GM23338 (cell line): Measurements from ENCODE around the gene SIAE. TPM values are rescaled to one million over a fixed set of nuclear protein-coding genes. Genes with fewer than 3 reads are reported as not detected.
A peak's percentile ranks its signal among the peaks of the same experiment; 100 is the strongest.

Experiments used
- ATAC-seq: fragments of 200-7000 bp; cut with Tn5 transposase; 3 replicates; pipeline ENCODE4 v1.9.1; 2020
- DNase-seq: peaks from one replicate; pipeline ENCODE4 v3.0.0-alpha.2; 2015; ENCODE audit warnings: low spot score
- H2AFZ ChIP-seq: fragments of 200-600 bp; sonication (generic); 2 replicates; pipeline ENCODE4 v1.8.0; 2016; ENCODE audit warnings: antibody characterized with exemption, mild to moderate bottlenecking, moderate library complexity
- H3F3A ChIP-seq: fragments of 200-600 bp; sonication (generic); replicated peaks from 2 replicates; pipeline ENCODE4 v1.8.0; 2017; ENCODE audit warnings: antibody characterized with exemption, mixed run types, low read depth
- H3K27ac ChIP-seq: fragments of 200-600 bp; sonication (generic); 2 replicates; pipeline ENCODE4 v1.6.1; 2016; ENCODE audit warnings: low read depth
- H3K27me3 ChIP-seq: fragments of 200-600 bp; sonication (generic); 2 replicates; pipeline ENCODE4 v1.8.0; 2016; ENCODE audit warnings: mild to moderate bottlenecking, mixed run types, moderate library complexity; ENCODE audit not compliant: insufficient read depth
- H3K36me3 ChIP-seq: fragments of 200-600 bp; sonication (generic); 2 replicates; pipeline ENCODE4 v1.8.0; 2016; ENCODE audit warnings: mild to moderate bottlenecking; ENCODE audit not compliant: insufficient read depth
- H3K4me1 ChIP-seq: fragments of 200-600 bp; sonication (generic); 2 replicates; pipeline ENCODE4 v1.8.0; 2016; ENCODE audit warnings: mild to moderate bottlenecking, moderate library complexity; ENCODE audit not compliant: insufficient read depth
- H3K4me2 ChIP-seq: fragments of 200-600 bp; sonication (generic); 2 replicates; pipeline ENCODE4 v1.7.1; 2017; ENCODE audit warnings: mixed run types
- H3K4me3 ChIP-seq: fragments of 200-600 bp; sonication (generic); 2 replicates; pipeline ENCODE4 v1.6.1; 2016; ENCODE audit warnings: mixed run types
- H3K79me2 ChIP-seq: fragments of 200-600 bp; sonication (generic); replicated peaks from 2 replicates; pipeline ENCODE4 v1.8.0; 2017; ENCODE audit warnings: mild to moderate bottlenecking; ENCODE audit not compliant: insufficient read depth
- H3K9me2 ChIP-seq: fragments of 200-600 bp; sonication (generic); 2 replicates; pipeline ENCODE4 v1.8.0; 2017; ENCODE audit not compliant: insufficient read depth
- H4K20me1 ChIP-seq: fragments of 200-600 bp; sonication (generic); replicated peaks from 2 replicates; pipeline ENCODE4 v1.8.0; 2017; ENCODE audit warnings: mild to moderate bottlenecking; ENCODE audit not compliant: insufficient read depth
- H3K27ac Mint-ChIP-seq: 2 replicates; pipeline ENCODE4 v1.8.0; 2020; ENCODE audit warnings: inconsistent platforms, mild to moderate bottlenecking, moderate library complexity, mixed read lengths
- H3K27me3 Mint-ChIP-seq: 3 replicates; pipeline ENCODE4 v1.8.0; 2022; ENCODE audit warnings: low read depth, mild to moderate bottlenecking, moderate library complexity, mixed read lengths, inconsistent platforms; ENCODE audit not compliant: insufficient read depth, poor library complexity
- H3K36me3 Mint-ChIP-seq: 3 replicates; pipeline ENCODE4 v1.8.0; 2021; ENCODE audit warnings: low read depth, mild to moderate bottlenecking, inconsistent platforms, moderate library complexity, mixed read lengths
- H3K4me1 Mint-ChIP-seq: 3 replicates; pipeline ENCODE4 v1.8.0; 2020; ENCODE audit warnings: mild to moderate bottlenecking, inconsistent platforms, mixed read lengths
- H3K4me3 Mint-ChIP-seq: 3 replicates; pipeline ENCODE4 v1.8.0; 2021; ENCODE audit warnings: moderate library complexity, mild to moderate bottlenecking, inconsistent platforms, mixed read lengths
- H3K9me3 Mint-ChIP-seq: 3 replicates; pipeline ENCODE4 v1.8.0; 2020; ENCODE audit warnings: moderate library complexity, mild to moderate bottlenecking, inconsistent platforms, mixed read lengths
- CREB1 ChIP-seq: fragments of 250-450 bp; sonication (Bioruptor Pico); IDR thresholded peaks from 2 replicates; pipeline ENCODE4 v1.5.0; 2020; ENCODE audit warnings: low read depth, mild to moderate bottlenecking, moderate library complexity
- EZH2 ChIP-seq: fragments of 200-600 bp; sonication (generic); IDR thresholded peaks from one replicate; pipeline ENCODE4 v1.8.0; 2017; ENCODE audit warnings: antibody characterized with exemption, mild to moderate bottlenecking, low read depth; ENCODE audit not compliant: unreplicated experiment
- EZH2phosphoT487 ChIP-seq: fragments of 200-600 bp; sonication (generic); IDR thresholded peaks from one replicate; pipeline ENCODE4 v1.8.1; 2018; ENCODE audit warnings: antibody characterized with exemption; ENCODE audit not compliant: unreplicated experiment
- JUNB ChIP-seq: IDR thresholded peaks from one replicate; pipeline ENCODE4 v1.6.1; 2016; ENCODE audit warnings: antibody characterized with exemption; ENCODE audit not compliant: unreplicated experiment
- NANOG ChIP-seq: IDR thresholded peaks from 2 replicates; pipeline ENCODE4 v1.6.1; 2016; ENCODE audit warnings: antibody characterized with exemption, borderline replicate concordance
- STAT1 ChIP-seq: IDR thresholded peaks from one replicate; pipeline ENCODE4 v1.6.1; 2016; ENCODE audit warnings: antibody characterized with exemption; ENCODE audit not compliant: unreplicated experiment
- ZNF114 ChIP-seq: fragments of 250-450 bp; sonication (Bioruptor Pico); IDR thresholded peaks from 2 replicates; pipeline ENCODE4 v1.5.0; 2020; ENCODE audit warnings: mild to moderate bottlenecking, moderate library complexity
- ZNF331 ChIP-seq: fragments of 250-450 bp; sonication (Bioruptor Pico); IDR thresholded peaks from 2 replicates; pipeline ENCODE4 v1.5.0; 2020; ENCODE audit warnings: low read depth, mild to moderate bottlenecking, moderate library complexity
- polyA plus RNA-seq: library from polyadenylated mRNA; unstranded; fragments of >200 nt; fragmentation: Nextera tagmentation; extraction: Ambion mirVana; gene quantifications from 2 replicates; pipeline ENCODE4 v1.2.1, GENCODE V29; 2016
- total RNA-seq: library from RNA; depleted of rRNA; stranded (reverse); fragments of >200 nt; shearing (Covaris generic); gene quantifications from 2 replicates; pipeline ENCODE4 v1.2.3, GENCODE V29; 2014
- TF ChIP-seq, protein P1 (sequence below): IDR thresholded peaks from 2 replicates; pipeline ENCODE4 v1.6.1; 2016; ENCODE audit warnings: antibody characterized with exemption
- TF ChIP-seq, protein P2 (sequence below): IDR thresholded peaks from one replicate; pipeline ENCODE4 v1.6.1; 2018; ENCODE audit warnings: antibody characterized with exemption; ENCODE audit not compliant: unreplicated experiment
- TF ChIP-seq, protein P3 (sequence below), 2 experiments: fragments of 200-600 bp in 1 of 2; sonication (generic) in 1 of 2; conservative IDR thresholded peaks; 2 replicates each; pipeline versions ENCODE4 v1.5.1 to v1.6.1; 2016 to 2017; ENCODE audit warnings: antibody characterized with exemption in 2 of 2, low read depth in 2 of 2, mild to moderate bottlenecking in 2 of 2, moderate library complexity in 1 of 2

The SIAE gene
- total and polyA plus RNA-seq, 2 experiments from 2014 or later = 1.1 to 1.7 TPM

DNA sequence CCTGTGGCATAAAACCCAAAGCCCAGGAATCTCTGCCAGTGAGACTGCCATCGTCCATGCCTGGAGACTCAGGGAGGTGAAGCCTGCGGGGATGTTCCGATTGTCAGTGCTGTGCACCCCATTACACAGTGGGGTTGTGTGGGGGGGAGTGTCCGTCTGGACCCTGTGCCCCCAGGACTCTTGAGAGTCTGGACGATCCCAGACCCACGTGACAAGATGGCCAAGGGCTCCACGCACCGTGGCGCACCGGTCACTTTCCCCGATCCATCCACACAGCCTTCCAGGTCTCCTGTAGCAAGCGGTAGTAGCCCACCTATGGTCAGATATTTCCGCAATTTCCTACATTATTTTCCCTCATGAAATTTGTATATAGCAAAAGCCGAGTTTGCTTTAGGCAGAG is 45.3 kb upstream of the SIAE start:
- Histone ChIP-seq H3K36me3 (no peaks in the 10 kb centered on the region), H3K4me1 (peaks cover 14% of the 10 kb centered on the region; the same call in 1 of the 2 replicates), H3K4me3 (peak overlapping the region; percentile 76), H3K4me2 (peak overlapping the region; percentile 88), H3K79me2 (no peaks in the 10 kb centered on the region), H2AFZ (no peak overlapping the region), H3K27me3 (peaks cover 99% of the 10 kb centered on the region), H3K9me2 (no peaks in the 10 kb centered on the region), H3K27ac (no peak overlapping the region), H4K20me1 (no peaks in the 10 kb centered on the region; the same call in none of the 2 replicates), H3F3A (no peaks in the 10 kb centered on the region)
- Mint-ChIP-seq H3K36me3 (no peaks in the 10 kb centered on the region), H3K27me3 (peaks cover 78% of the 10 kb centered on the region), H3K9me3 (no peaks in the 10 kb centered on the region), H3K27ac (no peak overlapping the region), H3K4me3 (peak overlapping the region; percentile 85), H3K4me1 (peaks cover 40% of the 10 kb centered on the region)
- peak; percentile 8; the same call in 1 of the 3 replicates for ATAC-seq
- TF ChIP-seq EZH2 (peak; percentile 1), ZNF331 (CRISPR knock-in tag) (no peak)
- DNase-seq = no peak

DNA sequence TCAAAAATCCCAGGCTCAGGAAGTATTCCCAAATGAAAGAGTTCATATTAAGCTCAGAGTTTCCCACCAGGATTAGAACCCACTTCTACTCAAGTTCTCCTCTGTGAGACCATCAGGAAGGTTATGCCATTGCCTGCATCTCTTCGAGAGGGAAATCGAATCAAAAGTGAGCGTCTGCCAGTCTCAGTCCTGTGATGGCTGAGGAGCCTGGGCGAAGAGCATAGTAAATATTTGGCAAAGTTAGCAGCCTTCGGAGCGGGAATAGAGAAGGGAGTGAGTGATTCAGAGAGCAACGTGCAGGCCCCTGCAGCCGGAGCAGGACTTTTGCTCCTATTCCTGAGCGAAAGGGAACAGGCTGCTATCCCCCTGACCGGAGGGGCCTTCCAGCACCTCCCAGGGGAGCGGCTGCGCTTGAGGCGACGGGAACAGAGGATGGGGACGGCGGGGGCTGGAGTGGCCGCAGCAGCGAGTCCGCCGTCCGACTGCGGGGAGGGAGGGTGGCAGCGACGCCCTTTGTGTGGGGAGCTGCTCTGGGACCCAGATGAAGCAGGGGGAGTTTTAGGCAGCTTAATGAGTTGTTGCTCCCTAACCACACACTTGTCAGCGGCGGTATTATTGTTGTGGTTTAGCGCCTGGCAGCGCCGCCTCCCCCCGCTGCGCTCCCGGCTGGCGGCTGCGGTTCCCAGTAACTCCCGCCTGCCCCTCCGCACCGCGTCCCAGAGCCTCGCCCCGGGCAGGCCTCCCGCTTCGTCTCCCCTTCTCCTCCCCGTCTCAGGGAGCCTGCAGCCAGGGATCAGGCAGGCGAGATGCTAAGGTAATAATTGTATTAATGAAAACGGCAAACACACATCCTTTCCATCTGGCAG is 44.5 kb upstream of the SIAE start:
- H3K9me3 Mint-ChIP-seq = no peaks in the 10 kb centered on the region
- peaks cover 93% of the 10 kb centered on the region for H3K27me3 ChIP-seq
- peak overlapping the region; percentile 76 for H3K4me3 ChIP-seq
- peak overlapping the region; percentile 95 for H2AFZ ChIP-seq
- H3K4me1 ChIP-seq = peaks cover 14% of the 10 kb centered on the region; the same call in 1 of the 2 replicates
- H4K20me1 ChIP-seq = no peaks in the 10 kb centered on the region; the same call in none of the 2 replicates
- DNase-seq (peak; percentile 66), ATAC-seq (peak; percentile 86)
- H3K4me3 Mint-ChIP-seq = peak overlapping the region; percentile 85
- H3F3A ChIP-seq = no peaks in the 10 kb centered on the region
- H3K9me2 ChIP-seq = no peaks in the 10 kb centered on the region
- H3K36me3 Mint-ChIP-seq = no peaks in the 10 kb centered on the region
- no peak for TF ChIP-seq NANOG
- TF ChIP-seq EZH2 = peak; percentile 81
- H3K4me2 ChIP-seq = peak overlapping the region; percentile 88
- no peaks in the 10 kb centered on the region for H3K36me3 ChIP-seq
- no peak overlapping the region for H3K27ac Mint-ChIP-seq
- H3K27me3 Mint-ChIP-seq = peaks cover 72% of the 10 kb centered on the region
- H3K4me1 Mint-ChIP-seq = peaks cover 40% of the 10 kb centered on the region
- H3K79me2 ChIP-seq = no peaks in the 10 kb centered on the region
- no peak overlapping the region for H3K27ac ChIP-seq

DNA sequence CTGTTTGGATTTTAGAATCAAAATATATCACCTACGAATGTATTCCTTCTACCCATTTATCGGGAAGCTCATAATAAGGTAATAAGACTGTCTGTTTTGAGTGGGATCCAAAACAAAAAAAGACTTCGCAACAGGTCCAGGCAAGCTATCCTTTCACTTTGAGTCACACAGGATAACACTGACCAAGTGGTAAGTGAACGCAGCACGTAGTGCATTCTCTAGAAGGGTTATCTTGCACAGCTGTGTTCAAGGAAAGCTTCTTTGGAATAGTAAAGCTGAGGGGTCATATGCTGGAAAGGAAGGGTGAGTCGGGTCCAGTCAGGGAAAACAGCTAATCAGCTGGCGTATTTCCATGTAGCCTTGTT is 43.9 kb upstream of the SIAE start:
- Mint-ChIP-seq H3K9me3 (no peaks in the 10 kb centered on the region), H3K27ac (no peak overlapping the region), H3K36me3 (no peaks in the 10 kb centered on the region), H3K4me3 (peak overlapping the region; percentile 85), H3K4me1 (peaks cover 34% of the 10 kb centered on the region), H3K27me3 (peaks cover 66% of the 10 kb centered on the region)
- H3K4me3 ChIP-seq = peak overlapping the region; percentile 76
- no peaks in the 10 kb centered on the region for H3K36me3 ChIP-seq
- H2AFZ ChIP-seq = peak overlapping the region; percentile 95; the same call in 1 of the 2 replicates
- H4K20me1 ChIP-seq = no peaks in the 10 kb centered on the region; the same call in none of the 2 replicates
- DNase-seq (no peak), ATAC-seq (no peak)
- H3K9me2 ChIP-seq = no peaks in the 10 kb centered on the region
- no peak overlapping the region for H3K27ac ChIP-seq
- H3K4me2 ChIP-seq = peak overlapping the region; percentile 88
- H3K4me1 ChIP-seq = peaks cover 14% of the 10 kb centered on the region; the same call in 1 of the 2 replicates
- H3K79me2 ChIP-seq = no peaks in the 10 kb centered on the region
- no peaks in the 10 kb centered on the region for H3F3A ChIP-seq
- peaks cover 88% of the 10 kb centered on the region for H3K27me3 ChIP-seq
- TF ChIP-seq, protein P1, sequence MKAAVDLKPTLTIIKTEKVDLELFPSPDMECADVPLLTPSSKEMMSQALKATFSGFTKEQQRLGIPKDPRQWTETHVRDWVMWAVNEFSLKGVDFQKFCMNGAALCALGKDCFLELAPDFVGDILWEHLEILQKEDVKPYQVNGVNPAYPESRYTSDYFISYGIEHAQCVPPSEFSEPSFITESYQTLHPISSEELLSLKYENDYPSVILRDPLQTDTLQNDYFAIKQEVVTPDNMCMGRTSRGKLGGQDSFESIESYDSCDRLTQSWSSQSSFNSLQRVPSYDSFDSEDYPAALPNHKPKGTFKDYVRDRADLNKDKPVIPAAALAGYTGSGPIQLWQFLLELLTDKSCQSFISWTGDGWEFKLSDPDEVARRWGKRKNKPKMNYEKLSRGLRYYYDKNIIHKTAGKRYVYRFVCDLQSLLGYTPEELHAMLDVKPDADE = no peak
- TF ChIP-seq EZH2phosphoT487 (no peak), NANOG (no peak), EZH2 (no peak), ZNF331 (CRISPR knock-in tag) (no peak), CREB1 (CRISPR knock-in tag) (no peak), ZNF114 (CRISPR knock-in tag) (no peak), JUNB (no peak), STAT1 (no peak)
- TF ChIP-seq, protein P2, sequence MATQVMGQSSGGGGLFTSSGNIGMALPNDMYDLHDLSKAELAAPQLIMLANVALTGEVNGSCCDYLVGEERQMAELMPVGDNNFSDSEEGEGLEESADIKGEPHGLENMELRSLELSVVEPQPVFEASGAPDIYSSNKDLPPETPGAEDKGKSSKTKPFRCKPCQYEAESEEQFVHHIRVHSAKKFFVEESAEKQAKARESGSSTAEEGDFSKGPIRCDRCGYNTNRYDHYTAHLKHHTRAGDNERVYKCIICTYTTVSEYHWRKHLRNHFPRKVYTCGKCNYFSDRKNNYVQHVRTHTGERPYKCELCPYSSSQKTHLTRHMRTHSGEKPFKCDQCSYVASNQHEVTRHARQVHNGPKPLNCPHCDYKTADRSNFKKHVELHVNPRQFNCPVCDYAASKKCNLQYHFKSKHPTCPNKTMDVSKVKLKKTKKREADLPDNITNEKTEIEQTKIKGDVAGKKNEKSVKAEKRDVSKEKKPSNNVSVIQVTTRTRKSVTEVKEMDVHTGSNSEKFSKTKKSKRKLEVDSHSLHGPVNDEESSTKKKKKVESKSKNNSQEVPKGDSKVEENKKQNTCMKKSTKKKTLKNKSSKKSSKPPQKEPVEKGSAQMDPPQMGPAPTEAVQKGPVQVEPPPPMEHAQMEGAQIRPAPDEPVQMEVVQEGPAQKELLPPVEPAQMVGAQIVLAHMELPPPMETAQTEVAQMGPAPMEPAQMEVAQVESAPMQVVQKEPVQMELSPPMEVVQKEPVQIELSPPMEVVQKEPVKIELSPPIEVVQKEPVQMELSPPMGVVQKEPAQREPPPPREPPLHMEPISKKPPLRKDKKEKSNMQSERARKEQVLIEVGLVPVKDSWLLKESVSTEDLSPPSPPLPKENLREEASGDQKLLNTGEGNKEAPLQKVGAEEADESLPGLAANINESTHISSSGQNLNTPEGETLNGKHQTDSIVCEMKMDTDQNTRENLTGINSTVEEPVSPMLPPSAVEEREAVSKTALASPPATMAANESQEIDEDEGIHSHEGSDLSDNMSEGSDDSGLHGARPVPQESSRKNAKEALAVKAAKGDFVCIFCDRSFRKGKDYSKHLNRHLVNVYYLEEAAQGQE = no peak
- TF ChIP-seq, protein P3, sequence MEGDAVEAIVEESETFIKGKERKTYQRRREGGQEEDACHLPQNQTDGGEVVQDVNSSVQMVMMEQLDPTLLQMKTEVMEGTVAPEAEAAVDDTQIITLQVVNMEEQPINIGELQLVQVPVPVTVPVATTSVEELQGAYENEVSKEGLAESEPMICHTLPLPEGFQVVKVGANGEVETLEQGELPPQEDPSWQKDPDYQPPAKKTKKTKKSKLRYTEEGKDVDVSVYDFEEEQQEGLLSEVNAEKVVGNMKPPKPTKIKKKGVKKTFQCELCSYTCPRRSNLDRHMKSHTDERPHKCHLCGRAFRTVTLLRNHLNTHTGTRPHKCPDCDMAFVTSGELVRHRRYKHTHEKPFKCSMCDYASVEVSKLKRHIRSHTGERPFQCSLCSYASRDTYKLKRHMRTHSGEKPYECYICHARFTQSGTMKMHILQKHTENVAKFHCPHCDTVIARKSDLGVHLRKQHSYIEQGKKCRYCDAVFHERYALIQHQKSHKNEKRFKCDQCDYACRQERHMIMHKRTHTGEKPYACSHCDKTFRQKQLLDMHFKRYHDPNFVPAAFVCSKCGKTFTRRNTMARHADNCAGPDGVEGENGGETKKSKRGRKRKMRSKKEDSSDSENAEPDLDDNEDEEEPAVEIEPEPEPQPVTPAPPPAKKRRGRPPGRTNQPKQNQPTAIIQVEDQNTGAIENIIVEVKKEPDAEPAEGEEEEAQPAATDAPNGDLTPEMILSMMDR (conservative IDR thresholded peaks at IDR 0.05; ENCODE audit: low read depth in 2 of 2) = no peak
